HepG2 (cell line): ENCODE results near the gene CDH23. TPM values are rescaled to one million over a fixed set of nuclear protein-coding genes. Genes with fewer than 3 reads are reported as not detected.

ENCODE experiments used
- ATAC-seq: fragments of 200-7000 bp; cut with Tn5 transposase; 3 replicates; pipeline ENCODE4 v1.9.1; 2020; ENCODE audit warnings: mild to moderate bottlenecking, moderate library complexity
- BruUV-seq: library from RNA; stranded (reverse); fragments of 400-500 nt; replicated peaks from 2 replicates; lab custom pipeline; 2021; lab: Mats Ljungman, UMichigan
- CTCF ChIA-PET: fragments of 300-600 bp; formaldehyde crosslinking; extraction: SDS; loops from one replicate; lab custom pipeline; 2021; ENCODE audit warnings: low total read pairs, inconsistent platforms, low intra/inter-chr PET ratio; lab: Yijun Ruan, JAX
- POLR2A ChIA-PET: fragments of 350-600 bp; sonication (Branson Sonifier 250); formaldehyde crosslinking; loops from one replicate; lab custom pipeline; 2020; ENCODE audit warnings: antibody characterized with exemption, inconsistent platforms; lab: Yijun Ruan, JAX
- DNase-seq: peaks from one replicate; pipeline ENCODE4 v3.0.0-alpha.2; 2015; ENCODE audit warnings: low spot score
- FAIRE-seq: peaks from 3 replicates; lab custom pipeline; 2011; peaks lifted over from hg19 to GRCh38; lab: Jason Lieb, UNC
- H2AFZ ChIP-seq: one replicate; pipeline ENCODE4 v1.6.1; 2011; ENCODE audit warnings: low read length, inconsistent platforms
- H3K27ac ChIP-seq: fragments of 300-600 bp; 3 replicates; pipeline ENCODE4 v1.8.0; 2011; ENCODE audit warnings: mixed run types, mild to moderate bottlenecking, mixed read lengths, low read length, inconsistent platforms; ENCODE audit not compliant: insufficient read depth; ENCODE audit errors: extremely low read length
- H3K27me3 ChIP-seq, 2 experiments: fragments of 200-600 bp in 1 of 2; 2 replicates in 1 of 2; 3 replicates in 1 of 2; pipeline versions ENCODE4 v1.6.0 to v1.8.0; 2011; ENCODE audit warnings: low read length in 2 of 2, mild to moderate bottlenecking in 2 of 2, moderate library complexity in 2 of 2, inconsistent platforms in 1 of 2; ENCODE audit not compliant: insufficient read depth in 2 of 2, control insufficient read depth in 1 of 2
- H3K36me3 ChIP-seq, 2 experiments: fragments of 200-600 bp in 1 of 2; replicated peaks in 1 of 2; 2 replicates in 1 of 2; 3 replicates in 1 of 2; pipeline versions ENCODE4 v1.5.1 to v1.8.0; 2011; ENCODE audit warnings: low read length in 2 of 2, inconsistent platforms in 1 of 2; ENCODE audit not compliant: insufficient read depth in 2 of 2, control insufficient read depth in 1 of 2
- H3K4me1 ChIP-seq: 2 replicates; pipeline ENCODE4 v1.5.1; 2012; ENCODE audit warnings: low read length, inconsistent platforms; ENCODE audit not compliant: insufficient read depth
- H3K4me2 ChIP-seq: 2 replicates; pipeline ENCODE4 v1.6.0; 2011; ENCODE audit warnings: low read depth, low read length, inconsistent platforms
- H3K4me3 ChIP-seq, 3 experiments: fragments of 200-600 bp in 1 of 3; sonication (generic), shearing (Covaris generic) in 1 of 3; replicated peaks in 1 of 3; 2 replicates each; pipeline ENCODE4 v1.5.1; 2011 to 2016; ENCODE audit warnings: low read length in 3 of 3, inconsistent platforms in 2 of 3, low read depth in 2 of 3, mild to moderate bottlenecking in 2 of 3, control low read depth in 1 of 3, mixed read lengths in 1 of 3; ENCODE audit not compliant: insufficient read depth in 1 of 3
- H3K79me2 ChIP-seq: one replicate; pipeline ENCODE4 v1.6.1; 2011; ENCODE audit warnings: low read length, inconsistent platforms; ENCODE audit not compliant: insufficient read depth
- H3K9ac ChIP-seq: 2 replicates; pipeline ENCODE4 v1.6.0; 2011; ENCODE audit warnings: mild to moderate bottlenecking, low read depth, low read length, inconsistent platforms; ENCODE audit not compliant: insufficient read depth
- H3K9me3 ChIP-seq: 2 replicates; pipeline ENCODE4 v1.5.1; 2012; ENCODE audit warnings: mild to moderate bottlenecking, low read length
- H4K20me1 ChIP-seq: 2 replicates; pipeline ENCODE4 v1.6.0; 2011; ENCODE audit warnings: inconsistent platforms, mild to moderate bottlenecking, low read length, moderate library complexity; ENCODE audit not compliant: insufficient read depth
- AGO2 ChIP-seq: fragments of 200-400 bp; formaldehyde crosslinking; optimal IDR thresholded peaks from 2 replicates; pipeline ENCODE3; 2017; ENCODE audit warnings: mild to moderate bottlenecking, low read depth, low read length, moderate library complexity
- MED13 ChIP-seq: sonication (generic); formaldehyde crosslinking; IDR thresholded peaks from 2 replicates; pipeline ENCODE4 v1.5.0; 2020; ENCODE audit warnings: missing genetic modification reagents
- MXD4 ChIP-seq: IDR thresholded peaks from 2 replicates; pipeline ENCODE4 v1.6.1; 2016; ENCODE audit warnings: mild to moderate bottlenecking, missing biosample characterization, missing genetic modification reagents
- POLR2AphosphoS2 ChIP-seq: IDR thresholded peaks from 2 replicates; pipeline ENCODE4 v1.6.1; 2011; ENCODE audit warnings: low read depth, low read length, improper control_type of control experiment
- ZBTB25 ChIP-seq: IDR thresholded peaks from 2 replicates; pipeline ENCODE4 v1.6.1; 2018; ENCODE audit warnings: missing genetic modification reagents
- ZFP36 ChIP-seq: fragments of 150-350 bp; IDR thresholded peaks from 2 replicates; pipeline ENCODE4 v1.6.1; 2018; ENCODE audit warnings: borderline replicate concordance, low read length, low read depth; ENCODE audit not compliant: partially characterized antibody
- ZNF12 ChIP-seq: sonication (generic); formaldehyde crosslinking; IDR thresholded peaks from 2 replicates; pipeline ENCODE4 v1.5.0; 2020; ENCODE audit warnings: missing genetic modification reagents
- ZNF282 ChIP-seq: fragments of 450-650 bp; IDR thresholded peaks from 2 replicates; pipeline ENCODE4 v1.6.1; 2018; ENCODE audit not compliant: partially characterized antibody
- ZNF362 ChIP-seq: sonication (generic); formaldehyde crosslinking; IDR thresholded peaks from 2 replicates; pipeline ENCODE4 v1.4.0; 2020; ENCODE audit warnings: missing genetic modification reagents, mild to moderate bottlenecking, borderline replicate concordance
- ZNF431 ChIP-seq: sonication (generic); formaldehyde crosslinking; IDR thresholded peaks from 2 replicates; pipeline ENCODE4 v1.9.0; 2022; ENCODE audit warnings: missing genetic modification reagents, low read depth, mild to moderate bottlenecking, borderline replicate concordance
- ZNF543 ChIP-seq: sonication (generic); formaldehyde crosslinking; IDR thresholded peaks from 2 replicates; pipeline ENCODE4 v1.4.0; 2020; ENCODE audit warnings: mild to moderate bottlenecking, missing genetic modification reagents
- WGBS: methylation state at CpG from one replicate; pipeline ENCODE4 v1.1.6; 2017; ENCODE audit warnings: low lambda C conversion rate; 5-methylcytosine and 5-hydroxymethylcytosine counted together
- in situ Hi-C: cut with HindIII; loops from 2 replicates; pipeline ENCODE4 v1.10.0; 2017; ENCODE audit warnings: low pct_unique_long_range_greater_than_20kb; ENCODE audit not compliant: extremely low pct_ligation_motif_present
- intact Hi-C: fragments of 100-400 bp; cut with micrococcal nuclease; formaldehyde crosslinking; loops from one replicate; pipeline ENCODE4 v1.10.0; 2022; ENCODE audit not compliant: unreplicated experiment
- polyA plus RNA-seq, 8 experiments: library from polyadenylated mRNA; depleted of rRNA in 3 of 8; stranded (reverse) in 7 of 8; unstranded in 1 of 8; fragments of >200 nt; fragmentation: Illumina TruSeq in 4 of 8; extraction: Trizol in 4 of 8; gene quantifications; 2 replicates each; pipeline versions ENCODE4 v1.2.1 to v1.2.3, GENCODE V29; 2011 to 2016; ENCODE audit warnings: low read depth in 4 of 8, missing spikeins in 1 of 8, mixed read lengths in 1 of 8; ENCODE audit not compliant: insufficient read depth in 1 of 8
- total RNA-seq, 5 experiments: library from RNA; depleted of rRNA; stranded (reverse); fragments of >200 nt; fragmentation: Illumina TruSeq; extraction: Trizol; gene quantifications; 2 replicates each; pipeline ENCODE4 v1.2.3, GENCODE V29; 2016; ENCODE audit warnings: low read depth in 1 of 5

The CDH23 gene
- total and polyA plus RNA-seq, 2 of the 13 experiments (the other 11 are each of a cell fraction or from before 2014, with no cell fraction given) = 0.13 TPM; not detected in 1

GRCh38 chr10:71847418-71847817 is 450.7 kb downstream of the CDH23 start:
- Histone ChIP-seq H3K4me2 (no peak overlapping the region), H3K36me3 (peaks cover 0 to 4% of the 10 kb centered on the region in 2 experiments; a peak in 3 of 5 replicates), H3K9me3 (no peaks in the 10 kb centered on the region), H4K20me1 (peaks cover 44% of the 10 kb centered on the region), H2AFZ (no peak overlapping the region), H3K4me3 (no peak overlapping the region), H3K4me1 (peaks cover 59% of the 10 kb centered on the region), H3K27me3 (no peaks in the 10 kb centered on the region), H3K9ac (no peak overlapping the region), H3K27ac (no peak overlapping the region), H3K79me2 (peaks cover 82% of the 10 kb centered on the region)
- ChIA-PET POLR2A (no interaction called here), CTCF (no interaction called here)
- intact Hi-C loops (no loop called here), in situ Hi-C loops (loop anchor here (5.0 kb wide), 1 partner anchor 45 kb away; no protein-coding TSS in a partner anchor)
- ATAC-seq (no peak), DNase-seq (no peak), FAIRE-seq (no peak)
- 97% methylated on average over 8 of the region's 8 CpGs for WGBS
- no TSS peak for BruUV-seq
- no peak for TF ChIP-seq ZNF282
- TF ChIP-seq ZFP36 = no peak
- no peak for TF ChIP-seq ZBTB25
- no peak for TF ChIP-seq AGO2
- TF ChIP-seq MED13 (CRISPR knock-in tag) = no peak
- TF ChIP-seq ZNF362 (CRISPR knock-in tag) = no peak
- TF ChIP-seq MXD4 = no peak
- TF ChIP-seq ZNF431 (CRISPR knock-in tag) = no peak
- TF ChIP-seq ZNF543 = no peak
- TF ChIP-seq POLR2AphosphoS2 = no peak
- TF ChIP-seq ZNF12 (CRISPR knock-in tag) = no peak
